Hematopoietic multipotent progenitor cell treated with erythropoietin and hydrocortisone succinate and interleukin-3 and kit ligand, for 8 days (in vitro differentiated cells): Measurements from ENCODE around the gene HOXA13.

Experiments
- DNase-seq: peaks from one replicate; pipeline ENCODE4 v3.0.0-alpha.2; 2015

The HOXA13 gene

DNA sequence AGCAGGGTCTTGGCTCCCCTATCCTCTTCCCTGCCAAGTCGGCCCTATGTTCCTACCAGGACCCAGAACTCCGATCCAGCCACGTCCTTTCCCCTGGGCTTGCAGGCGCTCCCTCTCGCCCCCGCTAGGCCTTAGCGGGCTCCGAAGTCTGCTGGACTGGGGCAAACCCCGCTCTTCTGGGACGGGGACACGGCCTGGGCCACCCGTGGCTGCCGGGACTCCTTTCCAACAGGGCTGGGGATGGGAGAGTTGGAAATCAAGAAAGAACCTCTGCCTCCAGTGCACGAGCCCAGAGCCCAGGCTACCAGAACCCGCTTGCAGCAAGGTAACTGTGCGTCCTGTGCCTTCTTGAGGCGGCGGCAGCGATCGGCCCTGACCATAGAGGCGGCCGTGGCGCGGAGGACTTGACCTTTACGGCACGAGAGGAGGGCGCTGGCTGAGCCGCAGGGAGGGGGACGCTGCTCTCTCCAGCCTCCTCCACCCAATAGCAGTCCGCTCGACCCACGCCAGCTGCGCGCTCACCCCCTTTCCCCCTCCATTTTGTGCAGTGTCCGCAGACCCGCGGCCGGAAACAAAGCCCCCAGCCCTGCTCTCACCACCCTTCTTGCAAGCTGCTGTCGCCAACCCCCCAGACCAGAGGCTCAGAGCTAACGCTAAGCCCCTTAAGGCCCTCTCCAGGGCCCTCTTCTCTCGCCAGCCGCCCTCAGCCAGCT, 7.9 kb downstream of the HOXA13 start:
- DNase-seq = no peak

DNA sequence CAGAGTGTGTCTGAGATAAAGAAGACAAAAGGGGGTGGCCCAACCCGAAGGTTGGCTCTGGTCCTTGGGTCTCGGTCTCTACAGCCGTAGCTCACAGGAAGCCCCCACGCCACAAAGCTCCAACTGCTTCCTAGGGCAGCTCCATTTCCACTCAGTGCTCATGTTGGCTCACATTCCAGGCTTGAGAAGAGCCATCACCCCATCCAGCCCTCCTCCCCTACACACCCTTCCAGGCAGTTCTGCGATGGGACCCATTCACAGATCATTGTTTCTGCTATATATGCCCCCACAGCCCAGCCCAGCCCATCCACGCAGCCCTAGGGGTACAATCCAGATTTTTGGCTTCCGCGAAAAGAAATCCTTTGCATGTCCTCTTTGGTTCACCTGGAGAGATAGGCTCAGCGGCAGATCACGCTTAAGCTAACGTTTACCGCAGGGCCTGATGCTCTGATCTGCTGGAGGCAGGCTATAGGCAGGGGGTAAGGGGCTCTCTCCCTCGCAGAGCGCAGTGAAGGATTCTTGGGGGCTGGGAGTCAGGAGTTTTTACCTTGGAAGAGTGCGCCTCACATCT, 8.6 kb downstream of the HOXA13 start:
- no peak for DNase-seq

DNA sequence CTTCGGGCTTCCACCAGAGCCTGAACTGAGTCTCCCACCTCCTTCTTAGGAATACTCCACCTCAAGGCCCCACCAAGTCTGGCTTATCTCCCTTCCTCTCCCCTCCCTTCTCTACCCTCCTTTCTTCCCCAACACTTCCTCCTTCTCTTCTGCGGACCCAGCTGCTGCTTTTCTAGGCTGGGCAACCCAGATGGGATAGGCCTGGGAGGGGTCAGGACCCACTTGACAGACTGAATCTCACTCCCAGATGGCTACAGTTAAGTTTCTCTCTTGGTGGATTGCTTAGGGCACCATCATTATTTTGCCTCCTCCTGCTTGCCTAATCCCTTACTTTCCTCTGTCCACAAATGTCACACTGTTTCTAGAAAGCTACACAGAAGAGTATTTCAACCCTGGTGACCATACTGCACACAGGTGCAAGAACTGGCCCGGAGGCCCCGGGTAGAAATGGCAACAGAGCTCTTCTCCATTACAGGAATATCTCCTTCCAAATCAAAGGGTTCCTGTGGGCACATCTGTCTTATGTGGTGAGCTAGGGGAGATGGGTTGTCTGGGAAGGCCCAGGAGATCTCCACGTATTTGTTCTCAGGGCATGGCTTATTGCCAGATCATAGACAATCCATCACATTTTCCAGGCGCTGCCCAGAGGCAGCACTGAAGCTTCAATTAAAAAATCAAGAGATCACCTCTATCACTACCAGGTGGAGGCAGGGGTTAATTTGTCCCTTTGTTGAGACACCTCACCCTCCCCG, 9.7 kb downstream of the HOXA13 start:
- no peak for DNase-seq

DNA sequence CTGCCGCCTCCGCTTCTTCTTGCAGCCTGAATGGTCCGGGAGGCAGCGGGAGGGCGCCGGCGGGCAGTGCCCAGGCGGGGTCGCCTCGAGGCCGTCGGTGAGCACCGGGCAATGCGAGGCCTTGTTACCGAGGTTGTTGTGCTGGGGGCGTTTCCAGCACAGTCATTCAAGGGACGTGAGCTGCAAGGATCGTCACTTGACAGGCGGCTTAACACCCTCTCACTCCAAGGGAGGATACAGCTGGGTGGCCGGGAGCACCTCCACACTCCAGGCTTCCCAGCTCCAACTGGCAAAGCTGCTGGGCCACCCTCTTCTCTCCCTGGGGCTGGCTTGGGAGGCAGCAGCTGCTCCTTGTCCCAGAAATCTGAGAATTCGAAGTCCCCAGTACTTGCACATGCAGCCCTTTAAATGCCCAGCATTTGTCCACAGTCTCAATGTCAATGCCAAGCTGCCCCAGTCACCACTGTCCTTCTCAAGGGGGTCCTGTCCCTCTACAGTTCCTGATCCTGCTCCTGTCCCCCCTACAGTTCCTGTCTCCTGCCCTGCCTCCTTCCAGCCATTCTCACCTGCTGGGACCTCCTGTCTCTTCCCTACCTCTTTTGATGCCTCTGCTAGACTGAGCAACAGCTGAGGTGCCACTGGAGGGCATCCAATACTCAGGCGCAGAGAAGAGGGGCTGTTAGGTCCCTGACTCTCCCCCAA, 10.4 kb downstream of the HOXA13 start:
- no peak for DNase-seq

DNA sequence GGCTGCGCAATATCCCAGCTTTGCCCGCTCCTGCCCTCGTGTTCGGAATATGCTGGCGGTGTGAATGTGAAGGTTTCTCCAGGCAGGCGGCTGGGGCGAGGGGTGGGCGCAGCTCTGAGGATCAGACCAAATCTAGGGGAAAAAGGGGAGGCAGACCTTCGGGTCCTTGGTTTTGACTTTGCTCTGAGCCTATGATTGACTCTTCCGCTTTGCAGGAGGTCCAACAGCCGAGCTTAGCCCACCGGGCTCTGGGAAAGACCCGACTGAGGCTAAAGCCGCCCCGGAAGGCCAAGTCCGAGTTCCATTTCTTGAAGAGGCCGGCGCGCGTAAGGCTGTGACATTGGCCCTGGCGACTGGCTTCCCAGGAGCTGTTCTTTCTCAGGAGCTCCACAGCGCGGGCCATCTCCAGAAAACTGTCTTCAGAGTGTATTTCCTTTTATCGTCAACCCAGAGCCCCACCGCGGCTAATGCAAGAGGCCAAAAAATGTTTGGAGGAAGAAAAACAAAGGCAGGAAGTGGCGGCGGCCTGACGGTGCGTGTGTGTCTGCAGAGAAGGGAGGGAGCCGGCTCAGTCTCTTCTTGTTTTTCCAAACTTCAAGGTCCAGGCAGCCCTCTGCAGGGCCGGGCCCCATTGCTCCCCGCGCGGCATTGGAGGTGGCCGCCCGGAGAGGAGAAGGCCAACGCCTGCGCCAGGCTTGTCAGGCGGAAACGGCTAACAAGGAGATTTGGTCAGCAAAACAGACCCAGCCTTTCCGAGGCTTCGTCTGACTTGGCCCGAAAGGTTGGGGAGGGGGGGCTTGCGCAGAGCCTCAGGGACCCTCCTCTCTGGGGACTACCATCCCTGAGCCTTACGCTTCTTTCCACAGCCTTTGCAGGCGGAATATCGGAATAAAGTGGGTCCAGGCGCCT, 11.3 kb downstream of the HOXA13 start:
- no peak for DNase-seq

DNA sequence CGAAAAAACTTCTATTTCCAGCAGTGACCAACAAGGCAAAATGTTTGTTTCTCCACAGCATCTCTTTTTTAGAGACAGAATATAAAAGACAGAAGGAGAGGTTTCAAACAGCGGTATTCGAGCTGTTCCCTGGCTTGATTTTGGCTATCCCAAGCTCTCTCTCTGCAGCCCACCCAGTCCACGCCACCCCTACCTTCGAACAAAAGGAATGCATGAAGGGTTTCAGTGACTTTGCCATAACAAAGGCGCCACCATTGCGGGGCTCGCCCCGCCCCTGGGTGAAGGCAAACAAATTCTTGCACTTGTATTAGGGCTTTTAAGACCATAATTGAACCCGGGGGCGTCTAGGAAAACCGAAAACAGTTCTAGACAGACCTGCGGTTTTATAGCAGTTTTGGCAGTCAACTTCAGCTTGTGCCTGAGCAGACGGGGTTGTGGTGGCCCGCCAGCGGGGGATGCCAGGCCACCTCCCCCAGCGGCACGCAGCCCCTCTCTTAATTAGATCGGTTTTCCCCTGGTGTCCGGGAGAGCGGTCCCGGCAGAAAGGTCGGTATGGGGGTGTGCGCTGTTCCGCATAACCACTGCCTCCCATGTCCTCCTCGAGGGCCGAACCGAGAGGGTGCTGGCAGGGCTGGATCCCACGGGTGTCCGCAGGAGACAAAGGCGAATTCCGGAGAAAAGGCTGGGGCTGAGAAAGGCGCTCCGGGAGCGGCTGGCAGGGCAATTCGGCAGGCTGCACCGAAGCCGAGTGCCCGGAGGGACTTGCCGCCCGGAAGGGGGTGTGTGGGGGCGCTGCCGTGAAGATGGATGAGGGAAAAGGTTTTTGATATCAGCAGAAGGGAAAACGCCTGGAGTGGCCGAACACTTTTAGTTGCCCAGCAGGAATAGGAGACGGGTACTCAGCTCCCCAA, 12.2 kb downstream of the HOXA13 start:
- no peak for DNase-seq

DNA sequence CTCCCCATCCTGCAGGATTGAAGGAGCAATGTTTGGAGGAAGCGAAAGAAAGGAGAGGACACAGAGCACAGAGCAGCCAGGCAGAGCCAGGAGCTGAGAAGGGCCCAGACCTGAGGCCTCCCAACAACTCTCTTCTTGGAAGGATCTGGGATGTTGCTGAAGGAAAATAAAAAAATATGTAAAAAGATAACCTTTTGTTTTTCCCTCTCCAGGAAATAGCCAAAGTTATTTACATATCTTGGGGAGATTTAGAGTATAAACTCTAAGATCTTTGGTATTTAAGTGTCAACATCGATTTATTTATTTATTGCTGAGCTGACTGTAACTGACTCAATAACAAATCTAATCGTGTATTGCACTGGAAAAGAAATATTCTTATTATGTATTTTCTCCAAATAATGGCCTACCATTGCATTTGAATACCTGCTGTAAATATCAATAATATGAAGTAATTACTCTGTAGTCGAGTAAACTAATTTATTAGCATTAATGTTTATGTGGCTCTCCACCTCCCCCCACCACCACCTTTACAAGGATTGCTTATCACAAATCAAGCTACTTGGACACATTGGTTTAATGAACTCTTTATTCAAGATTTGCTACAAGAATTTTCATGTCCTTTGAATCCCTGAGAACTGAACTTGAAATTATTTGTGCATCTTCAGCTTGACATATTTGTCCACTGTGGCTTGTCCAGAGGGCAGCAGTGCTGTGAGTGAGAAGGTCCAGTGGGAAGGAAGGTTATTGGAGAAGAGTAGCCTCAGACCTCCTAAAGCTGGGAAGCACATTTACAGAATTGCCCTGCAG, 13.0 kb downstream of the HOXA13 start:
- DNase-seq = no peak

DNA sequence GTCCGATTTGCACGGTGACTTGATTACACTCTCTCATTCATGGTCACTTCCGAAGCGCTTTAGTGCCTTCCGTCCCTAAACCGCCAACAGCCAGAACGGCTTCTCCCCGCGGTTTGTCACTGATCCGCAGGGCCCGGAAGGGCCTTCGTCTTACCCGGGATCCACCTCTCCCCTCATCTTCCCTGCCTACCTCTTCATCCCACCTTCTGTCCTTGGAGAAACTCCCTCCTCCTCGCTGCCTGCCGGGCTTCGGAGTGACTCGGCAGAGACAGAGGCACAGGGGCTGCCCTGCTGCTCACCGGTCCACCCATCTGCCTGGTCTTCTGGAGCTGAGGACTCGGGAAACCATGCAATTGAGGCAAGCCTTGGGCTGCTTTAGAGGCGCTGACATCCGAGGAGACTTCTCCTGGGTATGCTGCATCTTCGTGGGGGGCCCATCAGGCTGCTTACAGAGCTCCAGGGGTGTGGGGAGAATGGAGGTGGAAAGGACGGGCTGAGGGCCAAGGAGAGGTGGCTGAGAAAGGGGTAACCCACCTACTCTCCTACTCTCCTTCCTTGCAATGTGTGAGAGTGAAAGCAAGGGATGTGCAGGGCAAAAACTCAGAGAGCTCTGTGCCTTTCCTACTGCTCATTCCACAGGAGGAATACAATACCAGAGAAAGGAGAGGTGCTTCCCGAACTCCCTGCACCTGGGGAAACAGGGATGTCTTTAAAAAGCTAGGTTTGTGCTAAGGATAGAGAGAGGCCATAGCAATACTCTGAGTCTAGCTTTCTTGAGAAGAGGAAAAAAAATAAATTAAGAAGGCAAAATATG, 13.8 kb downstream of the HOXA13 start:
- no peak for DNase-seq

DNA sequence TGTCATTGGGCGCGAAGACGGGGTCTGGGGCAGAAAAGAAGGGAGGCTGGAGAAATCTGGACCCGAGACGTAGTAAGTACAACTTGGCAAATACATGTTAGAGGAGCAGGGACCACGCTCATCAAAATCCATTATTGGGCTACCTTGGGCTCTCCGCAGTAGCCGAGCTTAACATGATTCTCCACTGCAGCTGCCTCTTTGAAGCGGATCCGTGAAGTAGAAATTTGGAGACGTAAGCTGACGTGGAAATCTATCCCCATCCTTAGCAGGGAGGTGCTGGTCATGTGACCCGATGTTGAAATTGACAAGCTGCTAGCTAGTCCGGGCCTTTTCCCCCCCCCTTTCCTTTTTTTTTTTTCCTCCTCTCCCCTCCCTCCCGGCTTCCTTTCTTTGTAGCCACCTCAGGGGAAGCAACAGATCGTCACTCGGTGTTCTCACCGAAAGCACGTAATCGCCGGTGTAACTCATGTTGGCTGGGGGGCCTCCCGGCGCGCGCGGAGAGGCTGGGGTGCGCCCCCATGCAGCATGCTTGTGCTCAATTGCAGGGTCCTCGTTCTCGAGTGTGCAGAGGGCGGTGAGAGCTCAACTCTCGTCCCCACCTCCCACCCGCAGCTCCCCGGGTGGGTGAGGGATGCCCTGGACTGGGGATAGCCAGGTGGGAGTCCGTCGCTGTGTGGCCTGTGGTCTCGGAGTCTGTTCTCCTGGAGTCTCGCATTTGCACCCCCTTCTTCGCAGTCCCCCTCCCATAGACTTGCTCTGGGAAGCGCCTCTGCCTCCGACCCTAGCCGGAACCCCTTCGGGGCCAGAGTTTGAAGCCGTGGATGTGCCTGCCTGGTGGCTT, 14.7 kb downstream of the HOXA13 start, which contains the start of gene HOXA11:
Gene HOXA11 (minus strand): TSS at position 220 of the 841 bp plus-strand sequence. CDS start 88 bp downstream, at position 132.
- DNase-seq = no peak

DNA sequence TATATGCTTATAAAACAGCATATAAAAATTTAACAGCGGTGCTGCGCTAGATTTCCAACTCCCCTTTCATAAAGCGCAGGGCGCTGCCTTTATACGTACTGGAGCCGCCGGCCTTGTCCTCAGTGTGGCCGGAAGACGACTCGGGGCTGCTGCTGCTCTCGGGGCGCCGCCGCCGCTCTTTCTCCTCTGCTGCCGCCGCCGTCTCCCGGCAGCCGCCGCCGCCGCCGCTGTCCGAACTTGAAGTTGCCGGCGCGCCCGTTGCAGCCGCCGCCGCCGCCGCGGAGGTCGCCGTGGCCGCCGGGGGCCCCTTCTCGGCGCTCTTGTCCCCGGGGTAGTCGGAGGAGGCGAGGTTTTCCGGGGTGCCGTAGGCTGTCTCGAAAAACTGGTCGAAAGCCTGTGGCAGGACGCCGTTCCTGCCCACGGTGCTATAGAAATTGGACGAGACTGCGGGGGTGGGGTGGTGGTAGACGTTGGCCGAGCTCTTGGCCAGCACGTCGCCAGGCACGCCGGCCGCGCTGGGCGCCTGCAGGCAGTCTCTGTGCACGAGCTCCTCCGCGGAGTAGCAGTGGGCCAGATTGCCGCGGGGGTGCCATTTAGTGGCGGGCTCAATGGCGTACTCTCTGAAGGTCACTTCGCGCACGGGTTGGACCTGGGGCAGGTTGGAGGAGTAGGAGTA, 15.4 kb downstream of the HOXA13 start:
- no peak for DNase-seq

DNA sequence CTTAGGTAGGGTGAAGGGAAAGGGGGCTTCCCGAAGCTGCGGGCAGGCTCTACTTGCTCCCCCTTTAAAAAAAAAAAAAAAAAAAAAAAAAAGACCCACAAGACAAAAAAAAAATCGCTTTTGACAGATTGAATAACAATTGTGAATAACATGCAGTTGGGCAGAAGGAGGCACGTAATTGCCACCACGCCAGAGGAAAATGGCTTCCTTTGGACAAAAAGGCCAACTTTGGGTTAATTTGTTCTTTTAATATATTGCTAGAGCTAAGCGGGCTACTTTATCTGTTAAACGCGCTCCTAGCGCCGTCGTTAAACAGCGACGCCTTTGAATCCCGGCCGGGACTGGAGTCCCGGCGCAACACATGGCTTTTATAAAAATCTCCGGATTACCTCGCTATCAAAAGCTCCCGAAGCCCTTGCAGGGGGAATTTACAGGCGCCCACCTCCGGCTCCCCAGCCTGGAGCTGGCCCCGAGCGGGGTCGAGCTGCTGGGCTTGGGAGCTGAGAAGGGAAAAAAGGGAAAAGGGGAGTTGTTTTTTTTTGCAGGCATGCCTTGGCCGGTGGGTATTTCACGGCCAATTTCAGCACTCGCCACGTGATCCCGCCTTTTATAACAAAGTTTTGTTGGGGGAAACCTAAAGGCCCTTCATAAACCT, 16.1 kb downstream of the HOXA13 start:
- DNase-seq = no peak

DNA sequence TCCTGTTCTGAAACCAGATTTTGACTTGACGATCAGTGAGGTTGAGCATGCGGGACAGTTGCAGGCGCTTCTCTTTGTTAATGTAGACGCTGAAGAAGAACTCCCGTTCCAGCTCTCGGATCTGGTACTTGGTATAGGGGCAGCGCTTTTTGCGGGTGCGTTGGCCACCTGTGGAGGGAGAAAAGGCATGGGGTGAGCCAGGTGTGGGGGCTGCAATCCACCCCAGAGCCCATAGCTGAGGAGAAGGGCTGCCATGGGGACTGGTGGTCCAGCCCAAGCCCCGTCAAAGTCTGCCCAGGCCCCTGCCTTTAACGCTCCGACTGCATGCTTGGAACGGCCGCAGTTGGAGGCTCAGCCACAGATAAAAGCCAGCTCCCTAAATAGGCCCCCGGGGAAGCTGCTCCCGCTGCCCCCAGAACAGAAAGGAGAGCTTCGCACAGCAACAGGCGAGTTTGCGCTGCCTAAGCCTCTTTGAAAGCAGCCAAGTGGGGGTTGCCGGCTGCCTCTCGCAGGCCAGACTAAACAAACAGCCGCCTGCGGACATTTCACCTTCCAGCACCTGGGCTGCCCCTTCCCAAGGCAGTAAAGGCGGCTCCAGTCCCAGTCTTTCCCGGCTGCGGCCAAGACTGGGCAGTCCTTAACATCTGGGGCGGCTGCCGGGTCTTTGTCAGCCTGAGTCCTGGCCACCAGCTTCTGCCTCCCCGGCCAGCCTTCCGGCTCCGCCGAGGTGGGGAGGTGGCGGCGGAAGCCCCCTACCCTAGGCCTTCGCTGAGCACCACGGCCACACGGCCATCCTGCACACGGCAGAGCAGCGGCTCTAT, 16.8 kb downstream of the HOXA13 start:
- no peak for DNase-seq

DNA sequence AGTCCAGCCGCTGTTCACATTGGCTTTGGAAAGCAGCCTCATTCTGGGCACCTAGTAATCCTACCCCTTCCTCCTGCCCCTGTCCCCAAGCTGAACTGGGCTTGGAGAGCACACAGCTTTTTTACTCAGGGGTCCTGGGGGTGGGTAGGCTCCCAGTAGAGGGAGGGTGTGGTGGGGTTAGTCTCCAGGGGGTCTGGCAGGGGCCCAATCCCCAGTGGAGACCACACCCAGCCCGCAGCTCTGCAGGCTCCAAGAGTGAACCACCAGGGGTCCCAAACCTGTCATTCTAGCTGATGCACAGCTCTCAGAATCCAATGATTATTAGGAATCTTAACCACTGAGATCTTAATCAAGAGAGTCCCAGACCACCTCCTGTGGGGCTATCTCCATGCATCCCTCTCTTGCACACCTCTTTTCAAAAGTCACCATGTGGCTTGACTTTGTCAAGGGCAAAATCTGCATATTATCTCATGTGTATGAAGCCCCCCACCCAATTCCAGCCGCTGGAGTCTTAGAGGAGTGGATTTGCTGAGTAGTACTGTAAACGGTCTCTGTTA, 17.5 kb downstream of the HOXA13 start:
- DNase-seq = no peak

DNA sequence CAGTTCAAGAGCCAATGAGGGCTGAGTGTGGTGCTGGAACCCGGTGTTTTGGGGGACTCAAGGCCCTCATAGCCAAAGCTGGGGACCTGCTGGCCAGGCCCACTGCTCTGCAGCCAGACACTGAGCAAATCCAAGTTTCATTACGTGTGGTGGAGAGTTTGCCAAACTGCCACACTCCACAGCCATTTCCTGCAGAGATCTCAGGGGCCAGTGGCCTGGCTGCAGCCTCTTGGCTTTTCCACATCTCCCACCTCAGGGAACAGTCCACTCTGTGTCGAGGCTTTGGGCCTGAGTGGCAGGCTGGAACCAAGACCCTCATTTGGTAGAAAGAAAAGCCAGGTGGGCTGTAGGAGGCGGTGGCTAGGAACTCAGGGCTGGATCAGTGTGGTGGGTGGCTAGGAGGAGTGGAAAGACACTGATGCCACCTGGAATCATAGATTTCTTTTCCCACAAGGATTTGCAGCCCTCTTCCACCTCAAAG, 18.1 kb downstream of the HOXA13 start:
- no peak for DNase-seq

DNA sequence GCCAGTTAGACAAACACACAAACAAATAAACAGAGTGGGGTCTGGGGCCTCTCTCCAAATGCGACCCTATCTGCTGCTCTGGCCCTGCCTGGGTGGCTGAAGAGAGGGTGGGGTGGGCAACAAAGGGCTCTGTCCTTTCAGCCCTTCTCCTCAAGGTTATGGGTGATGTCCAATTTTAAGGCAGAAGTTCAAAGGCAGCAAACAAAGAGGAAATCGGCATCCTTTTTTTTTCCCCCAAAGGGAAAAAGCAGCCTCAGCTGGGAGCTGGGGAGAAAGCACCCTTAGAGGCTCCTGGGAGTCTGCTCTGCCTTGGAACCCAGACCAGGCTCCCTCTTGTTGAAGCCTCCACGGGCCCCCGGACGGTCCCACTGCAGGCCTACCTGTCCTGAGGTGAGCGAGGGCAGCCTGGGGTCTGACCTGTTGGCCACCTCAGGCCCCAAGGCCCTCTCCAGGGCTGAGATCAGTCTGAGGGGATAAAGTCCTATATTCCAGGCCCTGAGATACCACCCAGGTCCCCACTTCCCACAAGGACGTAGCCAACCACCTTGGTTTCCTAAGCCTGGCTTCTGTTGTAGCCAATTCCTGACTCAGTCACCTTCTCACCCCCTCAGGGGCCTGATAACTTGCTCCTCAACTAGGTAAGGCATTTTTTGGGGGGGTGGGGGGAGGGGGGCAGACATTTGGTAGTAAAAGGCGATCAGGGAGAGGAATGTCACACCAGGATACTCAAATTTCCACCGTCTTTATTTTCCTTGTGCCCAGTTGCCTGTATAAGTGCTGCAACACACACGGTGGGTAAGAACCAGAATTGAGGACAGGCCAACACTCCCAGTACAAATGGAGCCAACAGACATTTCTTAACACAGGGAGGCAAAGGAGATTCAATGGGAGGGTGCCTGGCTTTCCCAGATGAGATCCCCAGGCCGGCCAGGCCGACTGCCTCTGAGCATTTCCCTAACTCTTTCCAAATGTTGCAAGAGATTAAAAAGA, 19.2 kb downstream of the HOXA13 start:
- no peak for DNase-seq
